Hepatocyte (in vitro differentiated cells): ENCODE measurements around the gene BCAS3. TPM values are rescaled to one million over a fixed set of nuclear protein-coding genes. Genes with fewer than 3 reads are reported as not detected.

Experiments
- DNase-seq: peaks from one replicate; pipeline ENCODE4 v3.0.0-alpha.2; 2016; ENCODE audit warnings: low spot score
- H2AFZ ChIP-seq: fragments of 200-600 bp; sonication (generic); 2 replicates; pipeline ENCODE4 v1.6.0; 2016; ENCODE audit warnings: antibody characterized with exemption, mild to moderate bottlenecking
- H3K27ac ChIP-seq: fragments of 200-600 bp; sonication (generic); 2 replicates; pipeline ENCODE4 v1.5.1; 2016; ENCODE audit warnings: mild to moderate bottlenecking
- H3K27me3 ChIP-seq: fragments of 200-600 bp; sonication (generic); 2 replicates; pipeline ENCODE4 v1.6.1; 2016
- H3K36me3 ChIP-seq: fragments of 200-600 bp; sonication (generic); replicated peaks from 2 replicates; pipeline ENCODE4 v1.5.1; 2016; ENCODE audit warnings: low read depth; ENCODE audit not compliant: insufficient read depth
- H3K4me1 ChIP-seq: fragments of 200-600 bp; sonication (generic); 2 replicates; pipeline ENCODE4 v1.5.1; 2016; ENCODE audit warnings: mild to moderate bottlenecking, moderate library complexity; ENCODE audit not compliant: insufficient read depth
- H3K4me2 ChIP-seq: fragments of 200-600 bp; sonication (generic); 2 replicates; pipeline ENCODE4 v1.6.0; 2016
- H3K4me3 ChIP-seq: fragments of 200-600 bp; sonication (generic); 2 replicates; pipeline ENCODE4 v1.5.1; 2016; ENCODE audit warnings: mild to moderate bottlenecking
- H3K79me2 ChIP-seq: fragments of 200-600 bp; sonication (generic); 2 replicates; pipeline ENCODE4 v1.6.0; 2017; ENCODE audit warnings: mild to moderate bottlenecking
- H3K9me2 ChIP-seq: fragments of 200-600 bp; sonication (generic); replicated peaks from 2 replicates; pipeline ENCODE4 v1.6.0; 2017; ENCODE audit warnings: mild to moderate bottlenecking; ENCODE audit not compliant: insufficient read depth
- H3K9me3 ChIP-seq: fragments of 200-600 bp; sonication (generic); 2 replicates; pipeline ENCODE4 v1.5.1; 2016; ENCODE audit warnings: low read depth, mild to moderate bottlenecking
- H4K20me1 ChIP-seq: fragments of 200-600 bp; sonication (generic); 2 replicates; pipeline ENCODE4 v1.6.0; 2016; ENCODE audit warnings: mild to moderate bottlenecking; ENCODE audit not compliant: insufficient read depth, poor library complexity, severe bottlenecking
- EZH2 ChIP-seq: fragments of 200-600 bp; sonication (generic); IDR thresholded peaks from 2 replicates; pipeline ENCODE4 v1.6.1; 2016; ENCODE audit warnings: antibody characterized with exemption, mild to moderate bottlenecking, borderline replicate concordance
- EZH2phosphoT487 ChIP-seq: fragments of 200-600 bp; sonication (generic); IDR thresholded peaks from one replicate; pipeline ENCODE4 v1.6.1; 2018; ENCODE audit warnings: antibody characterized with exemption, mild to moderate bottlenecking, low read depth, moderate library complexity; ENCODE audit not compliant: unreplicated experiment, severe bottlenecking
- WGBS: methylation state at CpG from one replicate; pipeline ENCODE4 v1.1.6; 2016; ENCODE audit warnings: low lambda C conversion rate; ENCODE audit errors: missing lambda C conversion rate; 5-methylcytosine and 5-hydroxymethylcytosine counted together
- polyA plus RNA-seq: library from polyadenylated mRNA; unstranded; fragments of >200 nt; fragmentation: Nextera tagmentation; extraction: Ambion mirVana; gene quantifications from 2 replicates; pipeline ENCODE4 v1.2.1, GENCODE V29; 2016
- total RNA-seq: library from RNA; depleted of rRNA; stranded (reverse); fragments of >200 nt; gene quantifications from 2 replicates; pipeline ENCODE4 v1.2.3, GENCODE V29; 2014
- TF ChIP-seq, protein P1 (sequence below): fragments of 200-600 bp; sonication (generic); IDR thresholded peaks from 2 replicates; pipeline ENCODE4 v1.5.1; 2016; ENCODE audit warnings: antibody characterized with exemption, mild to moderate bottlenecking; ENCODE audit not compliant: poor library complexity

BCAS3 gene
- total and polyA plus RNA-seq, 2 experiments from 2014 or later = 16.5 to 58.8 TPM

DNA sequence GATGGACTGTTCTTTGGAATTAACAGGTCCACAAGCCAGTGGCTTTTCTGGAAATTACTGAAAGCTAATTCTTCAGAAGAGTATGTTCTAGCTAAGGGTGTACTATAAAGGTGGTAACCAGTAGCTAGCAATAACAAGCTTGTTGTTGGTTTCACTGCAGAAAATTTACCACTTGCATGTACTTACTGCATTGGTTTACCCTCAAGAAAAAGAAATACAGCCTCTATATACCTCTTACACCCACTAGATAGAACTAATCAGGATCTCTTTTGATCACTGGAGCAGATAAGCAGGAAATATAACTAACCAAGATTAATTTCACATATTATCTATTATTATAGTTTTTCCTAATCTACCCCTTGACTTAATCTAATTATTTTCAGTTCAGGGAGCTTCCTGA lies 537.1 kb downstream of the BCAS3 start:
- no peaks in the 10 kb centered on the region for H3K36me3 ChIP-seq
- H4K20me1 ChIP-seq = no peaks in the 10 kb centered on the region
- no peak for DNase-seq
- no peak overlapping the region for H3K4me2 ChIP-seq
- peaks cover 9% of the 10 kb centered on the region for H3K4me1 ChIP-seq
- no peaks in the 10 kb centered on the region for H3K9me2 ChIP-seq
- no peaks in the 10 kb centered on the region for H3K79me2 ChIP-seq
- H3K27me3 ChIP-seq = no peaks in the 10 kb centered on the region
- TF ChIP-seq EZH2 (no peak), EZH2phosphoT487 (no peak)
- TF ChIP-seq, protein P1, sequence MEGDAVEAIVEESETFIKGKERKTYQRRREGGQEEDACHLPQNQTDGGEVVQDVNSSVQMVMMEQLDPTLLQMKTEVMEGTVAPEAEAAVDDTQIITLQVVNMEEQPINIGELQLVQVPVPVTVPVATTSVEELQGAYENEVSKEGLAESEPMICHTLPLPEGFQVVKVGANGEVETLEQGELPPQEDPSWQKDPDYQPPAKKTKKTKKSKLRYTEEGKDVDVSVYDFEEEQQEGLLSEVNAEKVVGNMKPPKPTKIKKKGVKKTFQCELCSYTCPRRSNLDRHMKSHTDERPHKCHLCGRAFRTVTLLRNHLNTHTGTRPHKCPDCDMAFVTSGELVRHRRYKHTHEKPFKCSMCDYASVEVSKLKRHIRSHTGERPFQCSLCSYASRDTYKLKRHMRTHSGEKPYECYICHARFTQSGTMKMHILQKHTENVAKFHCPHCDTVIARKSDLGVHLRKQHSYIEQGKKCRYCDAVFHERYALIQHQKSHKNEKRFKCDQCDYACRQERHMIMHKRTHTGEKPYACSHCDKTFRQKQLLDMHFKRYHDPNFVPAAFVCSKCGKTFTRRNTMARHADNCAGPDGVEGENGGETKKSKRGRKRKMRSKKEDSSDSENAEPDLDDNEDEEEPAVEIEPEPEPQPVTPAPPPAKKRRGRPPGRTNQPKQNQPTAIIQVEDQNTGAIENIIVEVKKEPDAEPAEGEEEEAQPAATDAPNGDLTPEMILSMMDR = no peak
- H3K4me3 ChIP-seq = no peak overlapping the region
- H2AFZ ChIP-seq = no peak overlapping the region
- H3K27ac ChIP-seq = no peak overlapping the region
- no peaks in the 10 kb centered on the region for H3K9me3 ChIP-seq

DNA sequence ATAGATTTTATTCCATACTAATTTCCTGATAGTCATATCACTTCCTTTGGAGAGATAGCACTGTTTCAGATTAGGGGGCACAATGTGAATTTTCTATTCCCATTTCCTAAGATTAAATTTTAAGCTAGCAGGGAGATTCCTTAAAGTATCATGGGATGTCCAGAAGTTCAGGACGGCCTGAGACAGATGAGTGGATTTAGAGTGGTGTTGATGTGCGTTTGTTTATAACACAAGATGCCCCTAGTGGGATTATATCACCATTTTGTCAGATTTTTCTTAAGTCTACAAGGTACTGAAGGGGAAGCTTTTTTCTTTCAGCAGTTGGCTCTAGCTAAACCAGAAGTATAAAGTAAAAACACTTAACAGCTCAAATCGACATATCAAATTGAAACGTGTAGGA lies 538.4 kb downstream of the BCAS3 start:
- no peak for DNase-seq
- H3K27me3 ChIP-seq = no peaks in the 10 kb centered on the region
- no peak overlapping the region for H3K4me2 ChIP-seq
- H3K79me2 ChIP-seq = no peaks in the 10 kb centered on the region
- no peak overlapping the region for H3K4me3 ChIP-seq
- H3K27ac ChIP-seq = no peak overlapping the region
- no peaks in the 10 kb centered on the region for H3K36me3 ChIP-seq
- TF ChIP-seq EZH2phosphoT487 (no peak), EZH2 (no peak)
- TF ChIP-seq, protein P1 = no peak
- WGBS = 84% methylated on average over 4 of the region's 4 CpGs
- H3K9me2 ChIP-seq = no peaks in the 10 kb centered on the region
- no peaks in the 10 kb centered on the region for H3K9me3 ChIP-seq
- H3K4me1 ChIP-seq = peaks cover 4% of the 10 kb centered on the region
- H2AFZ ChIP-seq = no peak overlapping the region
- no peaks in the 10 kb centered on the region for H4K20me1 ChIP-seq

- DNase-seq = no peak
- Histone ChIP-seq H2AFZ (no peak overlapping the region), H3K9me2 (no peaks in the 10 kb centered on the region), H3K4me1 (peaks cover 4% of the 10 kb centered on the region), H3K27me3 (no peaks in the 10 kb centered on the region), H3K79me2 (no peaks in the 10 kb centered on the region), H3K27ac (no peak overlapping the region), H3K4me2 (no peak overlapping the region), H3K36me3 (no peaks in the 10 kb centered on the region), H3K9me3 (no peaks in the 10 kb centered on the region), H3K4me3 (no peak overlapping the region), H4K20me1 (no peaks in the 10 kb centered on the region)
- no peak for TF ChIP-seq EZH2phosphoT487
- TF ChIP-seq, protein P1 = no peak
- TF ChIP-seq EZH2 = no peak
- 93% methylated on average over 4 of the region's 4 CpGs for WGBS
Measured at GRCh38 chr17:61217878-61218437, 540.3 kb downstream of the BCAS3 start.

DNA sequence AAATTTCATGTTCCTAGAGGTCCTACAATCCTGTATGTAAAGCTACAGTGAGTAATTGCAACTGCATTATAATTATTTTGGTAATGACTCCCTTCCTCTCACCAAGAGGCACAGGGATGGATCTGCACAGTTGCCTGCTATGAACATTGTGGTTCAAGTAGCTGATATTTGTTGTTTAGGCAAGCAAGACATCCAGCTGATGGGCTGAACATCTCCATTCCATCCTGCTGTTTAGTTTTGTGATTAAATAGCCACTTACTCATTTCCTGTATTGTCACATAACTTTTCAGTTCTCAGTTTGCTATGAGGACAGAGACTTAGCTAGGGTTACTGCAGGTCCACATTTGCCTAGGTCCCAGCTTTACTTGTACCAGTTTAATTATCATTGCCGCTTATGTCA lies 540.8 kb downstream of the BCAS3 start:
- no peak overlapping the region for H3K4me2 ChIP-seq
- no peak overlapping the region for H2AFZ ChIP-seq
- 91% methylated on average over 1 of the region's 1 CpG for WGBS

More for the DNA sequence above, 540.8 kb downstream of the BCAS3 start:
- no peak overlapping the region for H3K27ac ChIP-seq
- H3K4me1 ChIP-seq = peaks cover 4% of the 10 kb centered on the region
- H3K9me3 ChIP-seq = no peaks in the 10 kb centered on the region
- no peaks in the 10 kb centered on the region for H3K79me2 ChIP-seq
- H3K9me2 ChIP-seq = no peaks in the 10 kb centered on the region
- DNase-seq = no peak
- no peak overlapping the region for H3K4me3 ChIP-seq
- H4K20me1 ChIP-seq = no peaks in the 10 kb centered on the region
- no peaks in the 10 kb centered on the region for H3K27me3 ChIP-seq
- no peaks in the 10 kb centered on the region for H3K36me3 ChIP-seq
- TF ChIP-seq EZH2phosphoT487 = no peak
- TF ChIP-seq, protein P1 = no peak
- TF ChIP-seq EZH2 = no peak
